Ramos (cell line): ENCODE data around the gene SPRED2.

Experiments used
- in situ Hi-C: fragments of 300-500 bp; cut with MboI; formaldehyde crosslinking; loops from one replicate; pipeline ENCODE4 v1.14.3; 2022; ENCODE audit warnings: low sequenced_read_pairs; ENCODE audit not compliant: unreplicated experiment

Gene SPRED2

GRCh38 chr2:65443509-65444186 lies 11.2 kb upstream of the SPRED2 start:
- in situ Hi-C loops: loop anchor here (5.0 kb wide), 1 partner anchor 104 kb away; no protein-coding TSS in a partner anchor

DNA sequence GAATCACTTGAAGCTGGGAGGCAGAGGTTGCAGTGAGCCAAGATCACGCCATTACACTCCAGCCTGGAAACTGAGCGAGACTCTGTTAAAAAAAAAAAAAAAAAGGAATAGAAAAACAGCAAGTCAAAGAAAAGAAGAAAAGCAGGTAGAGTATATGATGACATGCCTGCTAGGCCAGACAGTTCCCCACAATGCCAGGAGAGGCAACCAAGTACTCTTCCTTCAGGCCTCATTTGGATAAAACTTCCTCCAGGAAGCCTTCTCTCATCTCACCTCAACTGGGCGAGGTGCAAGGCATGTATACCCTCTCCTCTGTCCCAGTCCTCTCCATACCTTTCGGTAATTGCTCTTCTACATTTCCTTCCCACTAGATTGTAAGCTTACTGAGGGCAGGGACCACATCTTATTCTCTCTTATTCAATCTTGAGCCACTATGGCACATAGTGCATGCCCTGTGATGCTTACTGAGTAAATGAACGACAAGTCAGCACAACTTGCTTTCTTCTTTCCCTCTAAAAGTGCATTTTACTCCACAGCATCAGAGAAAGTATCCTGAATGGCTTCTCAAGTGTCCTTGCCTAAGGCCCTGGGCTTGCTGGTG lies 10.1 kb upstream of the SPRED2 start:
- in situ Hi-C loops: loop anchor here (5.0 kb wide), 1 partner anchor 105 kb away; no protein-coding TSS in a partner anchor

DNA sequence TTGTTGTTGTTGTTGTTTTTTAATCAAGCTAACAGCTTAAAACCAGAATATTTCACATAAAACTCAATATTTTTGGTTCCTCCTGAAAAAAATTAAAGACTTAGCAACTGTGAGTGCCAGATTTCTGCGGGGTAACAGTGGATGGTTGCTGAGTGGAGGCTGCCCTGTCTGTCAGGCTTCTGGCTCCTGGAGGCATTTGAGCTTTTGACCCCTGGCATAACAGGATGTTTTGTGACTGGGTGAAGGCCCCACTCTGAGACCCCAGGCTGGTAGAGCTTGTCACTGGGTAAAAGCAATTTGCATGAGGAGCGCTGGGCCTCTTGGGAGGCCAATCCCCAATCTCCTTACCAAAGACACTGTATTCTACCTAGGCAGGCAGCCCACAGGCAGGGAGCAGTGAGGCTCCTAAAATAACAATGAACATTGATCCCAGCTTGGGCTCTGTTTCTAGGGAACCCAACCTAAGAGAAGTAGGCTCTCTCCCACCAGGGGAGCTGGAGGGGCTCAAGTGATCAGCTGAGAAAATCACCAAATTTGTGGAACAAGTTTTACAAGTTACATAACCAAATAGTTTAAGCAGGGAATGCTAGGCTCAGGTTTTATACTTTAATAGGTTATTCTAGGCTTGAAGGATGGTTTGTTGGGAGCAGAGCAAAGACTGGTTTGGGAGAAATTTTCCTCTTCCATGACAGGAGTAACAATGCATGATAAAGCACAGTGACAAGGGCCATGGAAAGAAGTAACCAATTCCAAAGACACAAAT lies 5.9 kb upstream of the SPRED2 start:
- in situ Hi-C loops: no loop called here

- in situ Hi-C loops: no loop called here
Measured at GRCh38 chr2:65437392-65438135, 5.2 kb upstream of the SPRED2 start.

- in situ Hi-C loops: no loop called here
Measured at GRCh38 chr2:65436824-65437221, 4.4 kb upstream of the SPRED2 start.

DNA sequence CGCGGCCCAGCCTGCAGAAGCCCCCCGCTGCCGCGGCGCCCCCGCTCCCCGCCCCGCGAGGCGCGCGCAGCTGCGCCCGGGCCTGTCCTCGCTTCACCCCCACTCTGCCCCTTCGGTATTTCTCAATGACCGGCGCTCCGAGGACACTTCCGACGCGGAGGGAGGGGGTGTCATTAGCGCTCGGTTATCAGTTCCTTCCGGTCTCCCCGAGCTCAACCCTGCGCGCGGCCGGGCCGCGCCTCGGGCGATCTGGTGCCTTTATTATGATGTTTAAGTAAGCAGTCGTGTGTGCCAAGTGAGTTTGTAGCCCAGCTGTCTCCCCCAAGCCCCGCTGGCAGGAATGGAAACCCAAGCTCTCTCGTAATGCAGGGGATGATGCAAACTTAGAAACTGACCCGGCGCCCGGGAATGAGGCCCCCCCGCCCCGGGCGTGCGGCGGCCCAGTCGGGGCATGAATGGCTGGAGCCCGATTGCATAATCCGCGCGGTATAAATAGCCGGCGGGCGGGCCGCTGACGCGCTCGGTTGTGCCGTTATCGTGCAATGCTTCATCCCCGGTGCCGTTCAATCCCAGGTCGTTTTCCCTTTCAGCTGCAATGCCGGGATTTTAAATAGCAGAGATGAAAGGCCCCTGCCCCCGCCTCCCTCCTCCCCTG lies 3.9 kb upstream of the SPRED2 start:
- in situ Hi-C loops: no loop called here

DNA sequence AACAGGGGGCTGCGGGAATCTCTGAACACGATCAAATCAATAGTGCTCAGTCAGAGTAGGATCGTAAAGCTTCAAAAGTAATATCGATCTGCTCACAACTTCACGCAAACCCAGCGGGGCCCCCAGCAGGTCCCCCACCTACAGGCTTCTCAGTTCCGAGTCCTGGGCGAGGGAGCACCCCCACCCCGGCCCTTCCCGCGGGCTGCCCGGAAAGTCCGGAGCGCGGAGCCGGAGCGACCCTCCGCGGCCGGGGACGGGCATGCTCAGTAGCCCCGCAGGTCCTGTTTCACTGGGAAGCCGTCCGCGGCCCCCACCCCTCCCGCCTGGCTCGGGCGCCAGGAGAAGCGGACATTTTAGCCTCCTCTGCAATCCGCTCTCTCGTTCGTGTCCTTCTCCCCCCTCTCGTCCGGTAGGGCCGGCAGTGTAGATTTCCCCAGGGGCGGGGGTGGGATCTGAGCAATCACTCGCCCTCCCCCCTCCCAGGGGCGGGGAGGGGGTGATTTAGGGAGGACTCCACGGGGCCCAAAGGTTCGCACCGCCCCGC lies 3.3 kb upstream of the SPRED2 start:
- in situ Hi-C loops: no loop called here

GRCh38 chr2:65434592-65435241 lies 2.3 kb upstream of the SPRED2 start:
- in situ Hi-C loops: no loop called here

DNA sequence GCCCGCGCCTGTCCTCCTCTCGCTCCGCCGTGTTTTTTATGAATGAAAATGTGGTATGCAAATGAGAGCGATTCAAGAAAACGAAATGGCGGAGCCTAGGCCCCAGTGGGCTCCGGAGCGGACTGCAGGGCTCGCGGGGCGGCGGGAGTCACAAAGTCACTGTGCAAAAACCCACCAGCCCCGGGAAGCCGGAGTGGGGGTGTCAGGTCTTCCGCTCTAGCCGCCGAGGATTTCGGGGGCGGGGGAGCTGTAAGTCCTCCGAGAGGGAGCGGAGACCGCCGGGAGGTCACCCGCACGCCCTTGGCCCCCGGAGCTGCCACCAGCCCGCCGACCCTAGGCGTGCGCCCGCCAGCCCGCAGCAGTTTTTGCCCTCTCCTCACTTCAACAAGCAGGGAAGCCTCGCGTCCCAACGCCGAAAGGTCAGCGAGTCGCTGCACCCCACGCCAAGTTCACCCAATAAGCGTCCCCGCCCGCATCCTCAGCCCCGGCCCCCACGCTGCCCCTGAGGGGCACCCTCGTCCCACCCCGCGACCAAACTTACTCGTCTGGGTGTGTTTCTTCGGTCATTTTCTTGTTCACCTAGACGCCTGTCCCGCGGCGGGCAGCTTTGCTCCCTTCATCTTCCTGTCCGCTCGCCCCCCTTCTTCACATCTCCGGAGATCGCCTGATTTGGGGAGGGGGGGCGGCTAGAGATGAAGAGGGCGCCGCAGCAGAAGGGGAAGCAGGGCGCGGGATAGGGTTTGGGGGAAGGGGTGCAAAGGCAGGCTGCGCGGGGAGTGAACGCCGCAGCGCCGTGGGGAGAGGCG lies 775 bp downstream of the SPRED2 start:
- in situ Hi-C loops: no loop called here

GRCh38 chr2:65430603-65431420 lies 1.6 kb downstream of the SPRED2 start:
- in situ Hi-C loops: no loop called here

GRCh38 chr2:65429786-65430602 lies 2.4 kb downstream of the SPRED2 start:
- in situ Hi-C loops: no loop called here

GRCh38 chr2:65427532-65427931 lies 4.9 kb downstream of the SPRED2 start:
- in situ Hi-C loops: no loop called here

- in situ Hi-C loops: no loop called here
Measured at GRCh38 chr2:65425276-65425675, 7.1 kb downstream of the SPRED2 start.

GRCh38 chr2:65424391-65424790 lies 8.0 kb downstream of the SPRED2 start:
- in situ Hi-C loops: loop anchor here (25.0 kb wide), 1 partner anchor 487 kb away; no protein-coding TSS in a partner anchor

GRCh38 chr2:65421432-65421748 lies 11.0 kb downstream of the SPRED2 start:
- in situ Hi-C loops: loop anchor here (25.0 kb wide), 1 partner anchor 484 kb away; no protein-coding TSS in a partner anchor

- in situ Hi-C loops: loop anchor here (25.0 kb wide), 1 partner anchor 484 kb away; no protein-coding TSS in a partner anchor
Measured at GRCh38 chr2:65420712-65421431, 11.5 kb downstream of the SPRED2 start.
